GM10266 (cell line): Measurements from ENCODE around the gene RNU1-1.
A peak's percentile ranks its signal among the peaks of the same experiment; 100 is the strongest.
"Not testable (repeated sequence)": the region's sequence is repeated elsewhere in the genome, so short reads cannot be mapped to it uniquely, and the experiment has no call there.

Source experiments
- DNase-seq: peaks from one replicate; pipeline ENCODE4 v3.0.0; 2012; ENCODE audit errors: extremely low spot score
- TF ChIP-seq, protein P1 (sequence below): IDR thresholded peaks from 2 replicates; pipeline ENCODE4 v1.5.1; 2012; ENCODE audit warnings: mild to moderate bottlenecking, low read depth; ENCODE audit not compliant: control insufficient read depth, insufficient read depth; ENCODE audit errors: missing control alignments

The RNU1-1 gene

DNA sequence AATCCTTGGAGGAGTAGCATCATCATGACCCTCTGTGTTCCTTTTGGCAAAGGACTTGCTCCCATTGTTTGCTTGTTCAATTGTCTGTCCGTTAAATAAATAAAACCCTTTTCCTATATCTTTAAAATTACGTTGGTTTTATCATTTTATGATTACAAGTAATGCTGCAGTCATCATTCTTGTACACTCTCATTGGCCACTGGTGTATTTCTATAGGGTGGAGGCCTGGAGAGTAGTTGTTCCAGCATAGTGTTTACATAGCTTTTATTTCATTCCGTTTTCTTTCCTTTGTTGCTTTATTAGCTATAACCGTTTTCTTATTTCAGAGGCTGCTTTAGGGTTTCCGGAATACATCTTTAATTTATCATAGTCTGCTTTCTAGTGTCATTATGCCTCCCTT is 7.6 kb upstream of the RNU1-1 start:
- not testable (repeated sequence) for DNase-seq

DNA sequence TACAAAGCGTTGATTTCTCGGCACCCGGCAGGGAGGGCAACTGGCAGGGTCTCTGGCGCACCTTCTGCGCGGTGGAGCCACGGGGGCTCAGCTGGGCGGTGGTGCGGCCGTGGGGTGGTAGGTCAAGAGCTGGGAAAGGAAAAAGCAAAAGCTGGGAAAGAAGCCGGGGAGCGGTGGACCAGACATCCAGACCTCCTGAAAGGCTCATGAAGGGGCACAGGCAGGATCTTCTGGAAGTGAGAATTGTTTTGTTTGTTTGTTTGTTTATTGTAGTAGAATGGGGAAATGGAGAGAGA is 7.2 kb upstream of the RNU1-1 start:
- TF ChIP-seq, protein P1, sequence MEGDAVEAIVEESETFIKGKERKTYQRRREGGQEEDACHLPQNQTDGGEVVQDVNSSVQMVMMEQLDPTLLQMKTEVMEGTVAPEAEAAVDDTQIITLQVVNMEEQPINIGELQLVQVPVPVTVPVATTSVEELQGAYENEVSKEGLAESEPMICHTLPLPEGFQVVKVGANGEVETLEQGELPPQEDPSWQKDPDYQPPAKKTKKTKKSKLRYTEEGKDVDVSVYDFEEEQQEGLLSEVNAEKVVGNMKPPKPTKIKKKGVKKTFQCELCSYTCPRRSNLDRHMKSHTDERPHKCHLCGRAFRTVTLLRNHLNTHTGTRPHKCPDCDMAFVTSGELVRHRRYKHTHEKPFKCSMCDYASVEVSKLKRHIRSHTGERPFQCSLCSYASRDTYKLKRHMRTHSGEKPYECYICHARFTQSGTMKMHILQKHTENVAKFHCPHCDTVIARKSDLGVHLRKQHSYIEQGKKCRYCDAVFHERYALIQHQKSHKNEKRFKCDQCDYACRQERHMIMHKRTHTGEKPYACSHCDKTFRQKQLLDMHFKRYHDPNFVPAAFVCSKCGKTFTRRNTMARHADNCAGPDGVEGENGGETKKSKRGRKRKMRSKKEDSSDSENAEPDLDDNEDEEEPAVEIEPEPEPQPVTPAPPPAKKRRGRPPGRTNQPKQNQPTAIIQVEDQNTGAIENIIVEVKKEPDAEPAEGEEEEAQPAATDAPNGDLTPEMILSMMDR = no peak
- no peak for DNase-seq

DNA sequence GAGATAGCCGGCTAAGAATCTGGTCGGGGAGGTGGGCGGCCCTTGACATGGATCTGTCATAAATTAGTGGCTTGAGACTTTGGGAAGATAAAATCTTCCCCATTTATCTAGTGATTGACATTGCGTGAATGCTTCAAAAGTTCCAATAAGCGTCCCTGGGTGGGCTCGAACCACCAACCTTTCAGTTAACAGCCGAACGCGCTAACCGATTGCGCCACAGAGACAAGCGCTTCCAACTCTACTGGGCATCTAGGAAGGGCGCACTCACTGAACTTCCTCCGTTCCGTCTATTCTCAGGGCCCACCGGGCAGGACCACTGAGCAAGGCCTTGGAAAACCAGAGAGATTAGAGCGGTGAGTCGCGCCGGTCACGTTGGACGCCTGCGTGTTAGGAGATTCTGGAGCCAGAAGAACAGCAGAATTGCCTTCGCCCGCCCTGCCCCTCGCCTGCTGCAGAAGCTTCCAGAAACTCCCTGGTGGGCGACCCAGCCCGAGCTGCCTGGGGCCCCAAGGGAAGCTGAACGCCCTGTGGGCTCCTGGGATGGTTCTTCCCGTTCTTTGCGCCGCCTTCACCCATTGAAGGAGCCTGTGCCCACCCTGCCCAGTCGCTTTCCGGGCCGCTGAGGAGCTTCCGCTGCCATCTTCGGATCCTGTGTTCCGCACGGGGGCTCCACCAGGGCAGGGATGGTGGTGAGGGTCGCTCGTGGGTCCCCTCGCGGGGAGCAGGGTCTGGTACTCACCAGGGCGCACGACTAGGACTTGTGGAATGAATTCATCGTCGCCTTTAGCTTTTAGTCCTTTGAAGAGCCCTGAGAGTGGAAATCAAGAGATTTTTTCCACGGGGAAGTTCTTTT is 6.6 kb upstream of the RNU1-1 start:
- DNase-seq = not testable (repeated sequence)

DNA sequence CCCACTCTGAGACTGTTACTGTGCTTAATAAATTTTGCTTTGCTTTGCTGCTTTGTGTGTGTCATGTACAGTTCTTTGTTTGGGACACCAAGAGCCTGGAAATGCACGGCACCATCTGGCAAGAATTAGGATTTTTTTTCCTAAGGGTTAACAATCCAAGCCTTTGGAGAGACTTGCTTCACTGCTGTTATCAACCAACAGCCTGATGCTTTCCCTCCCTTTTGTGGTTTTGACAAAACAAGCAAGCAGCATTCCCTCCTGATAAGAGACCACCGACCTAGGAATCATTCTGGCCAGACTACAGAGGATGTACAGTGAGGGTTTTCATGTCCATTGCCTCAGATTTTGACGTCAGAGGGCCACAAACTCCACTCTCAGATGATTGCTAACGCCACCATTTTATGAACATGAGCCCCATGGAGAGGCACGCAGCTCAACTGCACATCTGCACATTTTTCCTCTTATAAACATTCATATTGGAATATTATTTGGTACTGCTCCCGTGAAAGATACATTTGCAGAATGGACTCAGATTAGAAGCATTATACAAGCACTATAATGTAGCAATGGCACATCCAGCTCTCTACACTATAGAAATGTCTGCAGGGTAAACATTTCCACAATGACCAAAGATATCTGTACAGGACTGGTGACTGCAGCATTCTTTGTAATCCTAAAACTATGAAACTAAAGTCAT is 5.3 kb upstream of the RNU1-1 start:
- DNase-seq = not testable (repeated sequence)

DNA sequence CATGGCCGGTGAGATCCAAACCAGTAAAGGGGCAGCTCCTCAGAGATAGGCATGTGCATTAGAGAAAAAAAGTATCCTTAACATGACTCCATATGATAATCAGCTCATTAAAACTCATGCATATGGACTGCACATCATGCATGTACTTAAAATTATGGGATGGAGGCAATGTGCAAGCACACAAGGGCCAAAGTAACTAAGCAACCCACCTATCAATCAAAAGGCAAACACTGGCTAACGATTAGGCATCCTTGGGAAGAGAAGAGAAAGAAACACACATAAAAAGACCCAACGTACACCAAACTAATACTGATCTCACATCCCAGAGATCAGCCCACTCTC is 4.8 kb upstream of the RNU1-1 start:
- not testable (repeated sequence) for DNase-seq

DNA sequence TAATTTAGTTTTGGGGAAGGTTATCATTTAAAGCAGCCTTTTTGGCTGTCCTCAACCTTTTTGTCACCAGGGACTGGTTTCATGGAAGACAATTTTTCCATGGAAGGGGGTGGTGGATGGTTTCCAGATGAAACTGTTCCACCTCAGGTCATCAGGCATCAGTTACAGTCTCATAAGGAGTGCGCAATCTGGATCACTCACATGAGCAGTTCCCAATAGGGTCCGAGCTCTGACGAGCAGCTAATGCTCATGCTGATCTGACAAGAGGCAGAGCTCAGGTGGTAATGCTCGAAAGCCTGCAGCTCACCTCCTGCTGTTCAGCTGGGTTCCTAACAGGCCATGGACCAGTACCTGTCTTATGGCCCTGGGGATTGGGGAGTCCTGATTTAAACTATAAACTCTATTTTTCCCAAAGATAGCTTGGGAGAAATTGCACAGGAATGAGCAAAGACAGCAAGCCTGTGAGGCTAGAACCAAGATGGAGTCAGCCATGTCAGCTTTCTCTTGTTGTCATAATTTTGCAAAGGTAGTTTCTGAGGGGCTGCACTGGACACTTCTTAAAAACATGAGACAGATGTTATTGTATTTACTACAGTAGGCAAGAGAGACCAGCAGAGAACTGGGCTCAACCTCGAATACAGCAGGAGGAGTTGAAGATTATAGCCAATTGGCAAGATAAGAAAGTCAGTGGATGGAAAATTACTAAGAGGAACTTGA is 2.8 kb upstream of the RNU1-1 start:
- DNase-seq = not testable (repeated sequence)

DNA sequence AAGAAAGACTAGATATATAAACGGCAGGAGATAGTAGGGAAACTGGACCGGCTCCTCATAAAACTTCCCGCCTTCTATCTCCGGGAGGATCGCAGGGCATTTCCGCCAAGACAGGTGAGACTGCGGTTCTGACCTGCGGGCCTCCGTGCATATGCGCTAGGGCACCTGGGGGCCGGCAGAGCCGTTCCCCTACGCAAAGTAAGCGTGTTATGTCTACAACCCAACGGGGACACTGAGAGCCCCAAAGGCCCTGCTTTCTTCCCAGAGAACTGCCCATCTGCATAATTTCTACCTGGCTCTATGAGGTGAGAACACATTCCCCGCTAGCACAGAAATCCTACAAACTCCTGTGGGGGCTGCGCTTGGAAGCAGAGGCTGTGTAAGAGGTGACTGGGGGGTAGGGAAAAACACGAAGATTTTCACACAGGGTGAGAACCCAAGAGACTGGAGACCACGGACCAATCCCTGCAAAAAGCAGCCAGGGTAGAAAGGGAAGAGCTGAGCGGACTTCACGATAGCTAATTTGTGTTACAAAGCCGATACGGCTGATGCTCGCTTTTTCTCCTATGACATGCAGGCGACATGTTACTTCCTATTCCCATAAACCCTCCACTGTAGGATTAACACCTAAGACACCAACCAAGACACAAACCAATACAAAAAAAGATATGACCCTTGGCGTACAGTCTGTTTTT is 526 bp downstream of the RNU1-1 start:
- peak; percentile 70 for DNase-seq

DNA sequence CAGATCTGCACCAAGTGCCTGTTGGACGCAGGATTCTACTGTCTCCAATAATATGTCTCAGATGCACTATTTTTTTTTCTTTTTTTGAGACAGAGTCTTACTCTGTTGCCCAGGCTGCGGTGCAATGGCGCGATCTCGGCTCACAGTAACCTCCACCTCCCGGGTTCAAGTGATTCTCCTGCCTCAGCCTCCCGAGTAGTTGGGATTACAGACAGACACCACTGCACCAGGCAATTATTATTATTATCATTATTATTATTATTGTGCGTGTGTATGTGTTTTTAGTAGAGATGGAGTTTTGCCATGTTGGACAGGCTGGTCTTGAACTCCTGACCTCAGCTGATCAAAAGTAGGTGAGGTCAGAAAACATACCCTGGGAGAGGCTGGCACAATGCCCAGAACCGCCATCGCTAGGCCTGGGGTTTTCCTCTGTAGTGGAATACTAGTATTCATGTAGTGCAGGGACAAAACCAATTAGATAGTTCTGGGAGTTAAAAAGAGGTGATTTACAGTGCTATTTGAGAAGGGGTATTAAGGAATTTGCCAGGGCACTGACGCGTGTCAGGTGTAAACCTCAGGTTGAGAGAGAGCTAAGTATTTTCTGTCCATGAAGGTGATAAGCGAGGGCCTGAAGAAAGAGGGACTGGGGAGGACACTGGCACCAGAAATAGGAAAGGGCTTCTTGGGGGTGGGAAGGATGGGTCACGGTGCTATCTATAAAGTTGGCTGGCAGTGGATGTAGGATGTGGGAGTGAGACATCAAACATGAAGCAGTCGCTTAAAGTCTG is 1.3 kb downstream of the RNU1-1 start:
- not testable (repeated sequence) for DNase-seq

DNA sequence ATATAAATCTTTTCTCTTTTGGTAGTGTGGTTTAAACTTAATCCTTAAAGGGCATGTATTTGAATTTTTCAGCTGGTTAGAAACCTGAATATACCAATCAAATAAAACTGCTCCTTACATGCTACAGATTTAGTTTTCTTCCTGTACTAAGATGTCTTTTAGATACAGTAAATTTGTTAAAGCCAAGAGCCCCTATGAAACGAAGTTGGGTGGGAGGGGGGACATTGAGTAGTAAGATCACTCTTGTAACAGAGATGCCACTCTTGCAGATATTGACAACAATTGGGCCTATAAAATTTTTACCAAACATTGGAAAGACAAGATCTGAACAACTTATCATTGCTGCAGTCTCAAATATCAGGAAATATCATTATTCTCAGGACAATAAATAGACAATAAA is 2.2 kb downstream of the RNU1-1 start:
- DNase-seq = not testable (repeated sequence)

DNA sequence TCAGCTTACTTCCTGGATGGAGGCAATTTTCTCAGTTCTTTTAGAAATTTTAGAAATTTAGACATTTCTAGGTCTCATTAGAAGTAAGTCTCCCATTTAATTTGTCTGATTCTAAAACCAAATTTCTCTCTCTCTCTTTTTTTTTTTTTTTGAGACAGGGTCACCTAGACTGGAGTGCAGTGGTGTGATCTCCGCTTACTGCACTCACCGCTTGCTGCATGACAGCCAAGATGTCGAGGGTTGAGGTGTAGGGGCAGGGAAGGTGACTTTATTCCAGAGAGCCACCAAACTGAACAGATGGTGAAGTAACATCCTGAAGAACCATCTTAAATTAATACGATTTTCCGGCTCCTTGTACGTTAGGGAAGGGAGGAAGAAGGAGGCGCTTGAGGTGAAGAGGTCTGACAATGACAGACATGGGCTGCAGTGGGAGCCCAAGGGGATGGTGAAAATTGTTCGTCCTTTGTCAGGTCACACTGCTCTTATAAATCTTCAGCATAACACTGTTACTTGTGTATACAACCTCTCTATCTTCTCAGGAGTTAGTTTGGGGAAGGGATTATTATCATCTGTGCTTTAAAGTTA is 5.1 kb downstream of the RNU1-1 start:
- DNase-seq = not testable (repeated sequence)

DNA sequence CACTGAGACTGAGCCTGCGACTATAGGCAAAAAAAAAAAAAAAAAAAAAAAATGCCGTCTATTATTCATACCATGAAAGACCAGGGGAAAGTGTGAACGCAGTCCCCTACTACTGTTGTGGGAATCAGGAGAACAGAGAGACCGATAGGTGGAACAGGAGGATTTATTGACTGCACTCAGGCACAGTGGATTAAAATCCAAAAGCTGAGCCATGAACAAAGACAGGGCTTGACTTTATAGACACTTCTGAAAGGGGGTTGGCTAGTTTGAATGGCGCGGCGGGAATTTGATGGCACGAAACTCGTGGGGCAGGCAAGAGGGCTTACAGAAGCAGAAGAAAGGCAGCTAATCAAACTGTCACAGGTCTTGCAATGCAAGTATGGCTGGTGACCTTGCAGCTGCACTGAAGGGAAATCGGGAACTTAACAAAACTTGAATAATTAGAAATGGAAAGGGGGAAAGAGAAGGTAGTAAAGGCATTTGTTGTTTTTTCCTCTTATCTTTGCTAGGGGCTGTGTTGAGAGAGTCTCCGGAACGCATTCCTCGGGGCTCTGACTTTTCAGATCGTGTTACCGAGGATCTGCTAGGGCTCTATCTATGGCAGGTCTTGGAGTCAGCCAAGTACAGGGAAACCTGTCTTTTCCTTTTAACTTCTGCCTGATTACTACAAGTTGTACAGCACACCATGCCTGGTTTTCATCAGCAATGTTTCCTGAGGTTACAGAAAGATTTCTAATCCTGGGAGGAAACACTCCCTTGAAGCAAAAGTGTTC is 7.5 kb downstream of the RNU1-1 start:
- not testable (repeated sequence) for DNase-seq

DNA sequence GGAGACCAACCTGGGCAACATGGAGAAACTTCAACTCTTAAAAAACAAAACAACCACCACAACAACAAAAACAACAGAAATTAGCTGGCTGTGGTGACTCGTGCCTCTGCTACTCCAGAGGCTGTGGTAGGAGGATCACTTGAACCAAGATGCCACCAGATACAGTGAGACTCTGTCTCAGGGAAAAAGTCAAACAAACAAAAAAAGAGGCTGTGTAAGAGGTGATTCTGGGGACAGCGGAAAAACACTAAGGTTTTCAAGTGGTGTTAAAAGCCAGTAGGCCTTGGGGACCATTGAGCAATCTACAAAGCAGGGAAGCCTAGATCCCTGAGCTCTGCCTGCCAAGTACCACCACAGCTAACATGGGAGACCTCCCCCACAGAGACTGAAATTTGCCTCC is 8.2 kb downstream of the RNU1-1 start:
- not testable (repeated sequence) for DNase-seq

DNA sequence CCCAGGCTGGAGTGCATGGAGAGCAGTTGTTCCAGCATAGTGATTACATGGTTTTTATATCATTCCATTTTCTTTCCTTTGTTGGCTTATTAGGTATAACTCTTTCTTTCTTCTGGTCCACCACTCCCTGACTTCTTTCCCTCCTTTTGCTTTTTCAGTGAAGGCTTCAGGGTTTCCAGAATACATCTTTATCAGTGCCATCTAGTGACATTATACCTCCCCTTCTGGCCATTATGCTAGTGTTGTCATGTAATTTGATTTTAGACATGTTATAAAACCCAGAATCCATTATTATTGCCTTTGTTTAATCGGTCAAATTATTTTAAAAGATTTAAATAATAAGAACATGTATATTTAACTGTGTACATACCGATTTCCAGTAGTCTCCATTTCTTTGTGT is 10.6 kb downstream of the RNU1-1 start:
- TF ChIP-seq, protein P1 = no peak
- no peak for DNase-seq

DNA sequence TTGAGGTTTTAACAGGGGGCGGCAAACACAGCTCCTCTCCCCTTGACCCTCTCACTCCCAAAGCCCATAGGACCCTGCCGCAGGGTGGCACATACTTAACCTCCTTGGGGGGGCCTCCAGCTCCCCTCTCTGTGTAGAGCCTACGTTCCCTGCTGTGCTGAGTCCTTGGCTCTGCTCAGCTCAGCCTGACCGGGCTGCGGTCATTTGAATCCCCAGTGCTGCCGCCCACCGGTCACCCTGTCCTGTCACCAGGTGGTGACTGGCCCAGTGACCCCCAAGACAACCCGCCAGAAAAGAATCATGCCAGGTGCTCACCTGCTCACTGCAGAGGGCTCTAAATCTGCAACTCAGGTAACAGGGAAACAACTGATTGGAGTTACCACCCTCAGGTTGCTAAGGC is 12.6 kb downstream of the RNU1-1 start:
- not testable (repeated sequence) for DNase-seq

DNA sequence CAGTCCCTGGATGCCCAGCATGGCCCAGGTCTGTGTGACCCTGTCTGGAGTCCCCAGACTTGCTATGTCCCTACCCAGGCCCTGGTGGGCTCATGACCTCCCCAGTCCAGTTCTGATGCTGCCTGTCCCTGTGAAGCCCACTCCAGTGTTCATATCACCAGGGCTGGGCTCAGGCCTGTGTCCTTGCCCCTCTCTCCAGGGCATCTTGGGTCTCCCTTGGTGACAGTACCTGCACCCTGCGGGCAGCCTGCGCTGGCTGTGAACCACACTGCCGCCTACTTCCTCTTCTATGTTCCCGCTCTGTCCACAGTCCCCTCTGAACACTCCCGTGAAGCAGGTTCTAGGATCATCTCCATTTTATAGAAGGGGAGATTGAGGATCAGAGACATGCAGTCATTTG is 13.1 kb downstream of the RNU1-1 start:
- DNase-seq = not testable (repeated sequence)

DNA sequence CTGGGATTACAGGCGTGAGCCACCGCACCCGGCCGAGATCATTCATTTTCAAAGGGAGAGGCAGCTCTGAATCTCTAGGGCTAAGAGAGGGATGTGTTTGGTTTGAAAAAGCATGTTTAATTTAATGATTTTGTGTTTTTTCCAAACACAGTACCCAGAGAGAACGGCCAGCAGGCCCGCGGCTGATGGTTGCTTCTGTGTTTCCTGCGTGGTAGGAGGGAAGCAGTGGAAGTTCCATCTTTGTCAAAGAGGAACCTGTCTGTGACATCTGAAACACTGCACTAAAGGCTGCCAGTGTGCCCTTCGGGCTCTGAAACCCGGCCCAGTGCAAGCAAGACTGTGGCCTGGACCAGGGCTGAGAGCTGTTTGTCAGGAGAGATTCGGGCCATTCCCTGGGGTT is 13.6 kb downstream of the RNU1-1 start:
- DNase-seq = not testable (repeated sequence)
